Measurements from ENCODE around the gene ARL9.

GRCh38 chr4:56463711-56464110, 41.9 kb upstream of the ARL9 start:
- TF ChIP-seq EP300 (conservative IDR thresholded peaks at IDR 0.05; ENCODE audit: poor library complexity, severe bottlenecking) (no peak), POLR2AphosphoS5 (IDR thresholded peaks at IDR 0.05) (no peak), CTCF (IDR thresholded peaks at IDR 0.05; ENCODE audit: poor library complexity, severe bottlenecking) (no peak), MXI1 (conservative IDR thresholded peaks at IDR 0.05; ENCODE audit: poor library complexity, severe bottlenecking) (no peak), EZH2 (IDR thresholded peaks at IDR 0.05; ENCODE audit: borderline replicate concordance, insufficient read depth, low read length, poor library complexity, severe bottlenecking) (no peak), RAD21 (conservative IDR thresholded peaks at IDR 0.05) (no peak), TAF1 (IDR thresholded peaks at IDR 0.05; ENCODE audit: low read depth) (no peak), SMC3 (conservative IDR thresholded peaks at IDR 0.05; ENCODE audit: poor library complexity) (no peak)
- TF ChIP-seq, protein P1, sequence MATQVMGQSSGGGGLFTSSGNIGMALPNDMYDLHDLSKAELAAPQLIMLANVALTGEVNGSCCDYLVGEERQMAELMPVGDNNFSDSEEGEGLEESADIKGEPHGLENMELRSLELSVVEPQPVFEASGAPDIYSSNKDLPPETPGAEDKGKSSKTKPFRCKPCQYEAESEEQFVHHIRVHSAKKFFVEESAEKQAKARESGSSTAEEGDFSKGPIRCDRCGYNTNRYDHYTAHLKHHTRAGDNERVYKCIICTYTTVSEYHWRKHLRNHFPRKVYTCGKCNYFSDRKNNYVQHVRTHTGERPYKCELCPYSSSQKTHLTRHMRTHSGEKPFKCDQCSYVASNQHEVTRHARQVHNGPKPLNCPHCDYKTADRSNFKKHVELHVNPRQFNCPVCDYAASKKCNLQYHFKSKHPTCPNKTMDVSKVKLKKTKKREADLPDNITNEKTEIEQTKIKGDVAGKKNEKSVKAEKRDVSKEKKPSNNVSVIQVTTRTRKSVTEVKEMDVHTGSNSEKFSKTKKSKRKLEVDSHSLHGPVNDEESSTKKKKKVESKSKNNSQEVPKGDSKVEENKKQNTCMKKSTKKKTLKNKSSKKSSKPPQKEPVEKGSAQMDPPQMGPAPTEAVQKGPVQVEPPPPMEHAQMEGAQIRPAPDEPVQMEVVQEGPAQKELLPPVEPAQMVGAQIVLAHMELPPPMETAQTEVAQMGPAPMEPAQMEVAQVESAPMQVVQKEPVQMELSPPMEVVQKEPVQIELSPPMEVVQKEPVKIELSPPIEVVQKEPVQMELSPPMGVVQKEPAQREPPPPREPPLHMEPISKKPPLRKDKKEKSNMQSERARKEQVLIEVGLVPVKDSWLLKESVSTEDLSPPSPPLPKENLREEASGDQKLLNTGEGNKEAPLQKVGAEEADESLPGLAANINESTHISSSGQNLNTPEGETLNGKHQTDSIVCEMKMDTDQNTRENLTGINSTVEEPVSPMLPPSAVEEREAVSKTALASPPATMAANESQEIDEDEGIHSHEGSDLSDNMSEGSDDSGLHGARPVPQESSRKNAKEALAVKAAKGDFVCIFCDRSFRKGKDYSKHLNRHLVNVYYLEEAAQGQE (IDR thresholded peaks at IDR 0.05; ENCODE audit: borderline replicate concordance), result no peak
